AG09309 (cell line): ENCODE data around the gene PPP2R2D.
A peak's percentile ranks its signal among the peaks of the same experiment; 100 is the strongest.

ENCODE experiments used
- DNase-seq: peaks from one replicate; pipeline ENCODE4 v3.0.0-alpha.2; 2010; ENCODE audit warnings: low read depth
- H3K4me3 ChIP-seq: 2 replicates; pipeline ENCODE4 v1.5.1; 2011; ENCODE audit warnings: mild to moderate bottlenecking, low read depth, low read length, moderate library complexity; ENCODE audit not compliant: control insufficient read depth
- CTCF ChIP-seq: IDR thresholded peaks from 2 replicates; pipeline ENCODE4 v1.5.1; 2011; ENCODE audit warnings: mild to moderate bottlenecking, low read depth, low read length, inconsistent platforms; ENCODE audit not compliant: insufficient read depth, control insufficient read depth; ENCODE audit errors: missing control alignments

The PPP2R2D gene

GRCh38 chr10:131978851-131979250 is 78.0 kb downstream of the PPP2R2D start:
- DNase-seq: no peak
- H3K4me3 ChIP-seq: no peak overlapping the region
- no peak for TF ChIP-seq CTCF

- no peak for DNase-seq
- TF ChIP-seq CTCF: no peak
- peak overlapping the region; percentile 48 for H3K4me3 ChIP-seq
These were observed 78.5 kb downstream of the PPP2R2D start for GRCh38 chr10:131979336-131979735.

- peak overlapping the region; percentile 48 for H3K4me3 ChIP-seq
- TF ChIP-seq CTCF: no peak
- no peak for DNase-seq
These were observed 79.0 kb downstream of the PPP2R2D start for GRCh38 chr10:131979821-131980270.

- DNase-seq: no peak
- no peak for TF ChIP-seq CTCF
- H3K4me3 ChIP-seq: peak overlapping the region; percentile 56
These were observed 79.5 kb downstream of the PPP2R2D start for GRCh38 chr10:131980321-131980720.

GRCh38 chr10:131980761-131981428 is 80.1 kb downstream of the PPP2R2D start:
- TF ChIP-seq CTCF: no peak
- peak overlapping the region; percentile 56 for H3K4me3 ChIP-seq
- no peak for DNase-seq

GRCh38 chr10:131981429-131982184 is 80.8 kb downstream of the PPP2R2D start, which contains the start of gene BNIP3:
Gene BNIP3, minus strand, starts transcription at chr10:131981923. Its CDS starts 117 bp downstream, at chr10:131981806.
- peak; percentile 63 for DNase-seq
- TF ChIP-seq CTCF: no peak
- H3K4me3 ChIP-seq: peak within 1 kb of the TSS; percentile 61
